HG03196 (cell line): ENCODE results near the gene DNHD1.
A peak's percentile ranks its signal among the peaks of the same experiment; 100 is the strongest.

Experiments
- ATAC-seq: cut with Tn5 transposase; IDR thresholded peaks from one replicate; pipeline ENCODE4 v1.9.1; 2021; ENCODE audit not compliant: unreplicated experiment

The DNHD1 gene

GRCh38 chr11:6497069-6497839 lies at the start of gene DNHD1:
DNHD1 (plus strand) TSS chr11:6497280; CDS start chr11:6498216, 936 bp downstream.
- no peak for ATAC-seq

DNA sequence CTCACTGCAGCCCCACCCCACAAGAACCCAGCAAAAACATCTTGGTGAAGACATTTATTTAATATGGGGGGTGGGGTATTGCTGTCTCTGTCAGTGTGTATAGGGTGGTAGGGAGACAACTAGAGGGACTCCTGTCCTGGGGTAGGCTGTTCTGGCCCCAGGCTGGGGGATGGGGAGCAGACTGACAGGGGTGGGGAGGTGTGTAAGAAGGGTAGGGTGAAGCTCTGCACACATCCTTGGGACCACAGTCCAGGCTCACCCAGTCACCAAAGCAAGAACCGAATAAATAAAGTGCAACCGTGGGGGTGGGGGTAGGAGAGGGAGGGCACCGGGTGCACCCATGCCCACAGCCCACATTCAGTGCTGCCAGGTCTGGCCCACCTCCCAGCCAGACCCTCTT lies 48.5 kb upstream of the DNHD1 start:
- no peak for ATAC-seq

- no peak for ATAC-seq
These were observed 44.9 kb upstream of the DNHD1 start for GRCh38 chr11:6452219-6452618.

- no peak for ATAC-seq
These were observed 43.9 kb upstream of the DNHD1 start for GRCh38 chr11:6453152-6453551.

GRCh38 chr11:6455070-6455469 lies 42.0 kb upstream of the DNHD1 start:
- no peak for ATAC-seq

GRCh38 chr11:6456361-6457073 lies 40.6 kb upstream of the DNHD1 start:
- ATAC-seq = no peak

DNA sequence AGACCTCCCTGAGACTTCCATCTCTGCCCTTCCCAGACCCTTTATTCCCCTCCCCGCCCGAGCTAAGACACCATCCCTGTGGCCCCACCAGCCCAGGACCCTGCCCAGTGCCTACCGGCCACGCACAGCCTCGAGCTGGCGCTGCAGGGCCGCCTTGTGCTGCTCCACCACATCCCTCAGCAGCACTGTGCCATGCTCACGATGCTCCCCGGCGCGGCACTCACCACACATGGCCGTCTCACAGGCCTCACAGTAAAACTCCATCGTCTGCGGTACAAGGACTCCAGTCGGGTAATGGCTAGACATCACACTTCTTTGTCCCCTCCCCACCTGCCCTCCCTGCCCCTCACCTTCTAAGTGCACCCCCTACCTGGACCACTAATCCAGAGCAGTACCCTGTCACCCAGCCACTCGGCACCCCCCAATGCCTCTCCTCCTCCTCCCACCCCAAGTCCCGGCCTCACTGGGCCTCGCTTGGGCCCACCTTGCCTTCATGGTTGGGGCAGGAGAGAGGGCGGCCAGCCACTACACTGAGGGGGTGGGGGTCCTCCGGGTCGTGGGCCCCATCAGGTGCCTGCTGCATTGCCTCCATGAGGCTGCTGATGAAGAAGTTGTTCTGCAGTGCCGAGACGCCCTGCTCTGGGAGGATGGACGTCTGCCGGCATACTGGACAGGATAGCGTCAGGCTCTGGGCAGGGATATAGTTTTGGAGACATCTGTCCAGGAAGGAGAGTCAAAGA lies 39.3 kb upstream of the DNHD1 start:
- ATAC-seq = no peak

GRCh38 chr11:6458352-6459098 lies 38.6 kb upstream of the DNHD1 start:
- no peak for ATAC-seq

DNA sequence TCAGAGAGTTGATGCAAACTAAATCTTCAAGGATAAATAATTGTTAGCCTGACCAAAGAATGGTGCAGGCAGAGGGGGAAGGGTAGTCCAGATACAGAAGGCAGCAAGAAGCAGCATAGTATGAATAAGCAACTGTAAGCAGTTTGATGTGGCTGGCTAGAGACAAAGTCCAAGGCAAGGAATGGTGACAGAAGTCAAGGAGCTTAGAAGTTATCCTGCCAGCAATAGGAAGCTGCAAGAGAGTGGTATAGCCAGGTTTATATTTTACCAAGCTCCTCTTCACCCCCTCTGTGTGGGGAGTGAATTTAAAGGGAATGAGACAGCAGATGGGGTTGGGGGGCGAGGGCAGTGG lies 38.0 kb upstream of the DNHD1 start:
- ATAC-seq = no peak

GRCh38 chr11:6468712-6469495 lies 28.2 kb upstream of the DNHD1 start:
- ATAC-seq = peak; percentile 64

DNA sequence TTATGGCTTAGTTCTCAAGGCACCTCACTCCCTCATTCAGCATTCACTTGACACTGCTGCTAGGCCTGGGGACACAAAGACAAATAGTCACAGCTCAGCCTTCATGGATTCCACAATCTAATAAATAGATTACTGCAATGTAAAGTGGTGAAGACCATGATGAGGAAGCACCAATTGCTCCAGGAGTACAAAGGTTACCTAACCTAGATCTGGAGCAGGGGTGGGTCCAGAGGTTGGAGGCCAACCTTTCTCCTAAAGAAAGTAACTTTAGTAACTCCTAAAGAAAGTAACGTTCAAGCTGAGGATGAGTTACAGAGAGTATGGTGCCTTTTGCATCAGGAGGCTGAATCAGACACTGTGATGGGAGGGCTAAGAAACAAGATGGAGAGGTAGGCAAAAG lies 27.5 kb upstream of the DNHD1 start:
- ATAC-seq = no peak

DNA sequence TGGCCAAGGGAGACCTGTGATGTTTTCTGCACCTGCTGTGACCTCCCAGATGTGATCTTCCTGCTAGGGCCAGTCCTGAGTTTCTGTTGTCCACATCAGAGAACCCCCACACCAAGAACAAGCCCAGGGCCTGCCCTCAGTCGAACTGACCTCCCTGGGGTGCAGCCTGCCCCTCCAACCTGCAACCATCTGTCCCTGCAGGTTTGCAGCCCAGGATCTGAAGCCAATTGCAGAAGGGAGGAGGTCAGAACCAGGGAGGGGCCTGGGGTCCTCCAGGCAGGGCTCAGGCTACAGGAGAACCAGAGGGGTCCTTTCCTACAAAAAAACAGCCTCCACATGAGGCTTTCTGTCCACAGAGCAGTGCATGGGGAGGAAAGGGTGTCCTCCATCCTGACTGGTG lies 24.1 kb upstream of the DNHD1 start:
- ATAC-seq = no peak

DNA sequence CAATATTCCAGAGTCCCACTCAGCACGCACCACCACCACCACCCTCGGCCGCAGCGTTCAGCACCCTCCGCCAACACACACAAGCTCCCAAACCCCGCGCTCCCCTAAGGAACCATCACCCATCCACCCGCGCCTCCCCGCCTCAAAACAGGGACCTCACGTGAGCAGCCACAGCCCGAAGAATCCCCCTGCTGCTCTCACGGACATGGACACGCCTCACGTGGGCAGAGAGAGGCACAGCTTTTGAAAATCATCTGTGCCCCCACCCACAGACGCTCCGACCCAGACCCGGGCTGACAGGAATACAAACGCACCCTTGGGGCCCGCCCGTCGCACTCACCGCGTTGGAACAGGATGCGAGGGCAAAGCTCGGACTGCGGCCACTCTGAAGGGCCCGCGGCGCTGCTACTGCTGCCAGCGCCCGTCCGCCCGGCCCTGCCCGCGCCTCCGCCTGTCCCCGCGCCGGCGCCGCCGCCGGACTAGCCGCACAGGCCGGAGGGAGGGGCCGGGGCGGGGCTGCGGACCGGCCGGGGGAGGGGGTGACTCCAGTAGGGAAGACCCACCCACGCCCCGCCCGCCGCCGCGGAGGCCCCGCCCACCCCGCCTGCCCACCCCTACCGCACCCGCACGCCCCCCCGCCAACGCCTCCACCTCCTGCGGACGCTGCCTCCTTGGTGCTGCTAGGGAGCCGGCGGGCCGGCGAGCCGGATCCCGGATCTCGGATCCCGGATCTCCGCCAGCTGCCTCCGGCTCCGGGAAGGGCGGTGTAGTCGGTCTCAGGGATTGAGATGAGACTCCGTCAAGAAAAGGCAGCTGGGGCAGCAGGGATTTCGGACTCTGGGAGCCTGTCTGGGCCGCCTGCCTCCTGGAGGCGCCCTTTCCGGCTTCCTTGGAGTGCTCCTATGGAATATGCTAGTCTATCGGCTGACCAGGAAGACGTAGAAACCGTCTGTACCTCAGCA lies 23.3 kb upstream of the DNHD1 start, which contains the start of gene TRIM3:
Gene TRIM3 (minus strand): TSS at position 491 of the 962 bp plus-strand sequence. CDS start 8,246 bp downstream, outside the sequence.
- ATAC-seq = peak; percentile 53

DNA sequence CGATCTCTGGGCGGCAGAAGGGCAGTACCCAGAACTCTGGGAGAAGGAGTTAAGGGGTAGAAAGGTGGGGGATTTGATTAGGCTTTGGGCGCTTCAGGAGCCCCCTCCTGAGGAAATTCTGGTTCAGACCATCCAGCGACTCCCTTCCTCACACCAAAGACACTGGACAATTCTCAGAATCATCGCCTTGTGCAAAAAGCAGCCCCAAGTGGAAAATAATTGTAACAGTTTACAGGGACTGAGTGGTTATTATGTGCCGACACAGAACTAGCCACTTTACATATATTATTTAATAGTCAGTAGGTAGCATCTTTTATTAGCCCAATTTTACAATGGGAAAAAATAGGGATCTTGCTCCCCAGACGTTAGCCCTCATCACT lies 22.7 kb upstream of the DNHD1 start:
- no peak for ATAC-seq

DNA sequence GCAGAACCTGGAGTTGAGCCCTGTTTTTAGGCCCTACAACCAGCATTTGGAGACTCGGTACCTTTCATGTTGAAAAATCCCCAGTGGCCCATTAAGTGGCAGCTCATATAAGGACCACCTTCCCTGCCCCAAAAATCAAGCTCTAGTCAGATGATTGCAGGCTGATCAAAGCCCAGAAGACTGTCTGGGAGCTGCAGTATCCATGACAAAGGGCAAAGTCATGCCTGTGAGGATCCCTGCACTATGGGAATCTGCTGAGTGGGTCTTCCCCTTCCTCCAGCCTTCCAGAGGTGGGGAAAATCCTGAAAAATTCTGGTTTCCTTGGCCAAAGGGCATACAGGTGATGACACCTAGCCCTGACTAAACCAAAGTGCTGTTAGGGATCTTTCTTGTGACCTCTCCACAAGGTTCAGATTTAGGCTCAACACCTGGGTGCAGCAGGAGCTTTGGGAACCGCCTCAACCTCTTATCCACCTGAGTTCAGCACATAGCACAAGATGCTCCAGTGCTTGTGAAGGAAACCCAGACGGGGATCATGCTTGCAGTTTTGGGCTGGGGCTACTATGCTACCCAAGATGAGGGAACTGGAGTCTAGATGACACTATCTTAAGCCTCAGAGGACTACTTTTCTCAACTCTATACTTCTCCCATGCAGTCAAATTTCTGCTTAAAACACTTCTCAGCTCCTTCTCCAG lies 22.1 kb upstream of the DNHD1 start:
- no peak for ATAC-seq

DNA sequence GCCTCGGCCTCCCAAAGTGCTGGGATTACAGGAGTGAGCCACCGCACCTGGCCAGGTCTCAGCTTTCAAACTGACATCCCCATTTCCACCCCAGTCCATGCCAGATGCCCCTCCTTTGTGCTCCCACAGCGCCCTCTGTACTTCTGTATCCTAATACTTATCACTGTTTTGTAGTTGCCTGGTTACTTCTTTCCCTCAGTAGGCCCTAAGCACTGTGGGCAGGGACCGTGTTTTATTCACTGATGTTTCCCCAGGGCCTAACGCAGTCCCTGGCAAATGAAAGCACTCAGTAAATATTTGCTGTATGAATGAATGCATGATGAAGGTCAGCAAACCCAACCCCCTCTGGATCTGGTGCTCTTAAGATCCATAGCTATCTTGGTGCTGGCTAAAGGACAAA lies 21.1 kb upstream of the DNHD1 start:
- ATAC-seq = no peak

- no peak for ATAC-seq
These were observed 20.5 kb upstream of the DNHD1 start for GRCh38 chr11:6476571-6476970.

- no peak for ATAC-seq
These were observed 16.7 kb upstream of the DNHD1 start for GRCh38 chr11:6480299-6480914.
